HG03066 (cell line): ENCODE measurements around the gene SAMD15.
"Not testable (repeated sequence)": the region's sequence is repeated elsewhere in the genome, so short reads cannot be mapped to it uniquely, and the experiment has no call there.

ENCODE experiments used
- ATAC-seq: cut with Tn5 transposase; IDR thresholded peaks from one replicate; pipeline ENCODE4 v1.9.1; 2021; ENCODE audit warnings: low read depth; ENCODE audit not compliant: unreplicated experiment

SAMD15 gene

GRCh38 chr14:77376771-77377501 is at the start of gene SAMD15, which contains the start of gene TMED8:
Gene SAMD15 (plus strand): TSS chr14:77377379. CDS start chr14:77377419, 40 bp downstream.
Gene TMED8 (minus strand): TSS chr14:77377094. CDS start chr14:77377053, 41 bp downstream.
- peak; percentile 79 for ATAC-seq

GRCh38 chr14:77329872-77330271 is 47.3 kb upstream of the SAMD15 start:
- no peak for ATAC-seq

DNA sequence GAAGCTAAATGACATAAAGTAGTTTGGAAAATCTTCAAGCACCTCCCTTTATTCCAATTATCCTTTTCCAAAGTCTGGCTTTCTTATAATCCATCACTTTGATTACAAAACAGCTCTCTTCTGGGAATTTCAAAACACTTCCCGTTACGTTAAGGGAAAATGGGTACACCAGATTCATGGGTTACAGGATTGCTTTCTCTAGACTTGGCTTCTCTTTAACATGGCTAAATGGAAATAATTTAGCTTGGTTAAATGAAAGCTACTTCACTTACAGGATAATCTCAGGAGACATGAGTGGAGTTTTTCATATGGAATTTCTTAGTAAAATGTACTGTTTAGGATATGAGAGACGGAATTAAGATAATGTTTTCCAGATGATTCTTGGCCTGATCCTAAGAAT is 41.6 kb upstream of the SAMD15 start:
- ATAC-seq: no peak

- not testable (repeated sequence) for ATAC-seq
These were observed 39.9 kb upstream of the SAMD15 start for GRCh38 chr14:77337255-77337654.

DNA sequence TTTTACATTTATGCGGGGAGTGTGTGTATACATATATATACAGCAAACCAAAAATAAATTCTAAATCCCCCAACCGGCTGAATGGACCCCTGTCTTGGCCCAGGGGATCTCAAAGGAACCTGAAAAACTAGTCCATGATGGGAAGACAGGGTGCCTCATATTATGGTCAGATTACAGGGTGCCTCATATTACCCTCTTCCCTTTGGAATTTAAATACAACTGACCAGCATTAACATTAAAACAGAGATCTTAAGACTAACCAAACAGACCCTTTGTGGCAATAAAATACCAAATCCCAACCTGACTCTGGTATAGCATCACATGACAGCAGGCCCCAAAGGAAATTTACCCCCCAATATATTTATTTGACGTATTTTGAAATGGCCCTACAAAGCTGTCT is 39.3 kb upstream of the SAMD15 start:
- ATAC-seq: no peak

GRCh38 chr14:77338302-77338701 is 38.9 kb upstream of the SAMD15 start:
- no peak for ATAC-seq

GRCh38 chr14:77339407-77339806 is 37.8 kb upstream of the SAMD15 start:
- no peak for ATAC-seq

GRCh38 chr14:77340389-77340788 is 36.8 kb upstream of the SAMD15 start:
- ATAC-seq: no peak

GRCh38 chr14:77342726-77343397 is 34.3 kb upstream of the SAMD15 start:
- no peak for ATAC-seq

DNA sequence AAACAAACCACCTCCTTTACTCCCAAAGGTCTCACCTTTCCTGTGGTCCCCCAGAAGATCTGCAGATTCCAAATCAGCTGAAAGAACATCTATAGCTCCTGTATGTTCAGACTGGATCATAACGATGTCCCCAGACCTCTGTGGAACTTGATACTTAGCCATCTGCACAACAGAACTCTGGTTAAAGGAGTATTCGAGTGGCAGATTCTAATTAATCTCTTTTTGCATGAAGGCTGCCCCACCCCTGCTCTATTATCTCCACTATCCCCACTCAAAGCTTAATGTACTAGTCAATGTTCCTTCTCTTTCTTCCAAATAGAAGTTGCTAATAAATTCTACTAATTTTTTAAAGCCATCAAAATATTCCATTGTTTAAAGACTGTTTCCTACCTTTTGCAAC is 33.5 kb upstream of the SAMD15 start:
- no peak for ATAC-seq

DNA sequence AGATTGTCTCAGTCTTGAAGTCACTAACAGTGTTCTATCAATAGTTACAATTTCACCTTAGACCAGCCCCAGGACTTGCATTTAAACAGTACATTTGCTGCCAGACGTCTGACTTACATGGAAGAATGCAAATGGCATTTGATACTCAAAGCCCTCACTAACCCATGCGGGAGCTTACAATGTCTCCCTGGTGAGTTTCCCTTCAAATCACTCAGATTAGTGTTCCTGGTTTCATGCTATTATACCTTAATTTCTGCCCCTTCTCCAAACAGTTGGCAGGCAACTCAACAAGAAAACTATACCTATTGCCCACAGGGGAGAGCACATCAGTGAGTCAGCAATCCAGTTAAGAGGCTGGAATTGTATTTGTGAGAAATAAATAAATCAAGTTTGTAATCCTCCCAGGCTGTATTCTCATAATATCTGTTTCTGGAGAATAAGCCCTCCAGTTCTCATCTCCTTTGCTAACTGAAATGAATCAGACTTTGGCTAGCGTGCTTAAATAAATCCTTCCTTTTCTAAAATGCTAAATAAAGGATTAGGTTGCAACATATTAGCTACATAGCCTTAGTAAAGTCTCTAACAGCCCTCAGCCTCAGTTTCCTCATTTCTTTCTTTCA is 32.7 kb upstream of the SAMD15 start:
- ATAC-seq: no peak

- ATAC-seq: no peak
These were observed 30.7 kb upstream of the SAMD15 start for GRCh38 chr14:77346495-77346894.

- no peak for ATAC-seq
These were observed 29.4 kb upstream of the SAMD15 start for GRCh38 chr14:77347751-77348150.

DNA sequence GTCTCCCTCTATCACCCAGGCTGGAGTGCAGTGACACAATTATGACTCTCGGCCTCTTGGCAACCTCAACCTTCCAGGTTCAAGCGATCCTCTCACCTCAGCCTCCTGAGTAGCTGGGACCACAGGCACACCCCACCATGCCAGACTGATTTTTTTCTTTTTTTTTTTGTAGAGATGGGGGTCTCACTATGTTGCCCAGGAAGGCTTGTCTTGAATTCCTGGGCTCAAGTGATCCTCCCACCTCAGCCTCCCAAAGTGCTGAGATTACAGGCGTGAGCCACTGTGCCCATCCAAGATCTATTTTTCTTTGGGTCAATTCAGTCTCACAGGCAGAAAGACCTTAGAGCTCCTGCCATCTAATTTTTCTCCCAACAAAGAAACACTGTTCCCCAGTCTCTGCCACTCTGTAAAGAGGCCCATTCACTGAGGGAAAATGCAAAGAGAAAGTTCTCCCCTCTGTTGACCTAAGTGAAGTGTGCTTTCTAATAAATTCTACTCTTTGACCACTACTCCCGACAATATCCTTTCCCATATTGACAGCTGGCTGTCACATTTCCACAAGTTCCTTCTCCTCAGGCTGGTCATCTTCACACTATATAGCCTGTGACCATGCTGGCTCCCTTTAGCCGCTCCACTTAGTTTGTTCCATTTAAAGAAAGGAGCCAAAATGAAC is 23.6 kb upstream of the SAMD15 start:
- ATAC-seq: no peak

- no peak for ATAC-seq
These were observed 21.4 kb upstream of the SAMD15 start for GRCh38 chr14:77355811-77356210.

DNA sequence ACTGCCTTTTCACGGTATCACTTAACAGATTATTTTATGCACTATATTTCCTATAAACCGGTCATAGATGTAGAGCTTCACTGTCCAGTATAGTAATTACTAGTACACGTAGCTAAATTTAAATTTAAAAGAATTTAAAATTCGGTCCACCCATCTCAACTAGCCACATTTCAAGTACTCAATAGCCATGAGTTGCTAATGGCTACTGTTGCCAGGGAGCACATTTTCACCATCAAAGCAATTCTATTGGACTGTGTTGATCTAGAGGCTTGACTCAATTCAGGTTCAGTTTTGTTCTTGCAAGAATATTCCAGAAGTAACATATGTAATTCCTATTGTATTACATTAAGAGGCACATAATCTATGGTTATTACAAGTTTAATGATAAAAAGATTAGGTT is 20.3 kb upstream of the SAMD15 start:
- ATAC-seq: no peak

- no peak for ATAC-seq
These were observed 17.6 kb upstream of the SAMD15 start for GRCh38 chr14:77359626-77360025.

GRCh38 chr14:77364146-77364545 is 13.0 kb upstream of the SAMD15 start:
- no peak for ATAC-seq

DNA sequence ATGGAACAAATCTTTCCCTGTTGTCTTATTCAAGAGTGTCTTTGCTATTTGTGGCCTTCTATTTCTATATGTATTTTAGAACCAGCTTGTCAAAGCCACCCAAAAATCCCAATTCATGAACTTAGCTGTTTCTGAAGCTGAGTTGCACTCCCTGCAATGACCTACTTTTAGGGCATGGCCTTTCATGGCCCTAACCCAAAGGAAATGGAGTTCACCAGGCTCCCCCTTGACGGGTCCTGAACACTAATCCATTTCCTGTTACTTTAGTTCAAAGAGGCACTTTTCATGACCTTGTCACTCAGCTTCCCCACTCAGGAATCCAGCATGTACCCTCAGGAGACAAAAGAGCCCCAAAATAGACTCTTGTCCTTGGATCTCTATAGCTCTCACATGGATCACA is 7.9 kb upstream of the SAMD15 start:
- ATAC-seq: no peak

DNA sequence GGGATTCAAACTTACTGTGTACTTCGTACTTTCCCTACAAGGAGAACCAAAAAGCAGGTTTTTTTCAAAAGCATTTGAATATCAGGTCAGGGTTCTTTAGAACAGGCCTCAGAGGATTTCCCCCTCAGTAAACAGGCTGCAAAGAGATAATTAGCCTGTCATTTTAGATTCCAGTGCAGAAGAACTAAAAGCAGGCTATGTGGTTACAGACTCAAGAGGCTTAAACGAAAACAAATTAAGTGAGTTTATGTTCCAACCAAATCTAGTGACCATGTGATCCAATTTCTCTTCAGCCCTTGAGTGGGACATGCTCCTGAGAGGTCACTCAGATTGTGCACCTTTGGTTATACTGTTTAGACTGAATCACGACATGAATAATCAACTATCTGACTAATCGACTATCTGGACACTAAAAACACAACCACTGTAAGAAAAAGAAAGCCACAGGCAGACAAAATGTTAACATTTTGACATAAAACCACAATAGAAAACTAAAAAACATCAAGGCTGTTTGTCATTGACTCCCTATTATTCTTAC is 4.8 kb upstream of the SAMD15 start:
- peak; percentile 27 for ATAC-seq
